Hippocampal formation (tissue), 2 donors: Measurements from ENCODE around the gene PEX16.

ENCODE experiments used
- DNase-seq, 2 donors: peaks; one replicate each; lab custom pipeline; 2025; lab: John Stamatoyannopoulos, UW

The PEX16 gene

DNA sequence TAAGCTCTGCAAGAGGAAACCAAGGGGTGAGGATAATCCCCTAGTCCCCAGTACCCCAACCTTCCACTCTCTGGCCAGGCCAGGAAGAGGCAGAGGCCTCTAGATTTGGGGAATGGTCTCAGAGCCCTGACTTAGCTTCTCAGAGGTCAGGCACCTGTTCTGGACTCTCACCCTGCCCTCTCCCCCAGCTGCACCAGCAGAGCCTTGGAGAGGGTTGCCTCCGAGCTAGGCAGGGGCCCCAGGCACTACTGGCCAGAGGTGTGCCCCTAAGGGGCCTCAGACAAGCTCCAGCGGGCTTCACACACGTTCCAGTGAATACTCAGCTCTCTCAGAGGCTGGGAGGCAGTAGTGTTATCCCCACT lies 18.6 kb downstream of the PEX16 start:
- DNase-seq: no peak

- no peak for DNase-seq
These were observed 20.1 kb downstream of the PEX16 start for GRCh38 chr11:45897556-45897955.

DNA sequence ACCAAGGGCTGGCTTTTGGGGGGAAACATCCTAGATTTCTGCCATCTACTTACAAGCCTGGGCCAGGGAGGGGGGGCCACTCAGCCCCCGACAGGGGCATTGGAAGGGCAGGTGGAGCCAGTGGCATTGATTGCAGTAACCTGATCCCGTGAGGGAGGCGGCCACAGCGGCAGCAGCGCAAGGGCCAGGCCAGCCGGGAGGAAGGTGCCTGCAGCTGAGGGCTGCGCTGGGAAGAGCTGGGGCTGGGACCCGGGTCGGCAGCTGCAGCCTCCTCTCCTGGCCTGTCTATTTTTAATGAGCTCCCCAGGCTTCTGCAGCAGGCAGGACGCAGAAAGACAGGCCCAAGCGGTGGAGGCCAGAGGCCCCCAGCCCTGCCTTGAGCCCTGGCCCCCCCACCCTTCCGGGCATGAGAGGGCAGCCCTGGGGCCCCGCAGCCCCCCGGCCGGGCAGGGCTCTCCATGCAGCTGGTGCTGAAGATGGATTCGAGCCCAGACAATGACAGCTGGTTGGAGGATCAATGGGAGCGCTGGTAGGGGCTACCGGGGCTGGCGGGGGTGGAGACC lies 21.2 kb downstream of the PEX16 start:
- no peak for DNase-seq

- no peak for DNase-seq
These were observed 22.0 kb downstream of the PEX16 start for GRCh38 chr11:45895553-45896259.

DNA sequence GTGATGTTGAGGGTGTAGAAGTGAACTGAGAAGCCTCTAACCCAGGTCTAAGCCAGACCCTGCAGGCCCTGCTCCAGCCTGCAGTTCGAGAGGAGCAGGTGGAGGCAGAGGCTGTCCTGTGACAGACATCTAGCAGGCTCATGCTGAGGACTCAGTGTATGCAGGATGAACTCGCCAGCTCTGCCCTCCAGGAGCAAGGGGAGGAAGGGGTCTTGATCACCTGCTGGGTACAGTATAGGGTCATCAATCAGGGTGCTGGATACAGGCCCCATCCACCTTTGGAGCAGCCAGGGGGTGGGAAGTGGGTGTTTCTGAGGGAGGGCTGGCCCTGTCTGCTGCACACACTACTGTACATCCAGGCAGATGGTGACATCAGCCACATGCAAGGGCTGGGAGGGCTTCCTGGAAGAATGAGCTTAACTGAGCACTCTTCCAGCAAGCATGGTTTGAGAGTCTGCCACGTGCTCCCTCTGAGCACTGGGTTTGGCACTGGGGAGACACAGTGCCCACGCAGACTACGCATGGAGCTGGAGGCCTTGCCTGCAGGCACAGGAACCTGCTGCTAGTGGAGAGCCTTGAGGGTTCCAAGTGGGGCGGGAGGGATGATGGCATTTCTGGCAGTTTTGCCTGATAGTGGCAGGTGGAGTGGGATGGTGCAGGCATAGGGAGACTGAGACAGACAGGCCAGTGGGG lies 23.0 kb downstream of the PEX16 start:
- no peak for DNase-seq

DNA sequence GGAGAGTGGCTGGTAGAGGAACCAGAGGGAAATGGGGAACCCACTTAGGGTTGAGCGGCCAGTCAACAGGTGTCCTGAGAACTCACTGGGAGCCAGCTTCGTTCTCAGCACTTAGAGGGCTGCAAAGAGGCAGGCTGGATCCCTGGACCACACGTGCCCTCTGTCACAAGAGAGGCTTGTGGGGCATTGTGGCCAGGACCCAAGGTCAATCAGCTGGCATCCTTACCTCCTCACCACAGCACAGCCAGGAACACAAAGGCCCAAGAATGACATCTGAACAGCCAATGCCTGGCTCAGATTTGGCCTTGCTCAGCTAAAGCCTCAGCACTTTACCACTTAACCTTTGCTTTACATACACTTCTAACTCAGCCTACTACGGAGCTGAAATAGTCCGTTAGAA lies 24.8 kb downstream of the PEX16 start:
- DNase-seq: no peak

DNA sequence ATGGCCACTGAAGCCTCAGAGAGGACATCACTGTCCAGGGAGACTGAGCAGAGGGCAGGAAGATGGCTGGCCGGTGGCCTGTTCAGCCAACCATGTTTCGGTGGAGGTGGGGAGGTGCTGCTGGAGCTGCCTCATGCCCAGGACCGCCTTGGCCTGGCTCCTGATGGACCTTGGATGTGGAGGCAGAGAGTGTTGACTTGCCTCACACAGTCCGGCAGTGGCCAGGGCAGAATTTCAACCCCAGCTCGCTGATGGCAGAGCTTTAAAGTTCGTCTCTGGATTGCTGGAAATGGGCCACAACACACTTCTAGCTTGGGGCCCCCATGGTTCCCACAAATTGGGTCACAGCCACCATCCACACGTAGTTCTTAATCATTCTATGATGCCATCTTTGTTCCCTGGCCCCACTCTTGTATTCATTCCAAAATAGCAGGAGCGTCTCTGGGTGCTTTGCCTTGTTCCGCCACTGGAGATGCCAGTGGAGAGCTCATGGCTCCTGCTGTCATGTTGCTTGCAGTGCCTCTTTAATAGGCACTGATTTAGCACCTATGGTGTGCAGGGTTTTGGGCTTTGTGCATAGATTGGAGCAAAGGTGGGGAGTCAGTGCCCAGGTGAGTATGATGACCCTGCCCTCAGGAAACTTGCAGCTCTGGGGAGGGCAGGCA lies 26.7 kb downstream of the PEX16 start:
- DNase-seq: no peak

DNA sequence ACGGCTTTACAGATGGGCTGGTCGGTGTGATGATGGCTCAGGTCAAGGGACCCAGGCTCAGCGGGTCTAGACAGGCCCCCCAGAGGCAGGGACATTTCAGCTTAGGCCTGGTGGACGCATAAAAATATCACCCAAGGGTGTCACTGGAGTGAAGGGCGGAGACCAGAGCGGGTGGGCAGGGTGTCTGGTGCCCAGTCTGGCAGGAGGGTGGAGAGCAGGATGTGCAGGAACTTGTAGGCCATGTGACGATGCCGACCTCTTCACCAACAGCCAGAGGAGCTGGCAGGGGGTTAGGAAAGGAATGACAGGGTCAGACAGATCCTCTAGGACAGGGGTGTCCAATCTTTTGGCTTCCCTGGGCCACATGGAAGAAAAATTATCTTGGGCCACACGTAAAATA lies 27.7 kb downstream of the PEX16 start:
- DNase-seq: no peak

GRCh38 chr11:45889555-45889954 lies 28.1 kb downstream of the PEX16 start:
- no peak for DNase-seq

GRCh38 chr11:45887587-45887986 lies 30.1 kb downstream of the PEX16 start:
- no peak for DNase-seq

DNA sequence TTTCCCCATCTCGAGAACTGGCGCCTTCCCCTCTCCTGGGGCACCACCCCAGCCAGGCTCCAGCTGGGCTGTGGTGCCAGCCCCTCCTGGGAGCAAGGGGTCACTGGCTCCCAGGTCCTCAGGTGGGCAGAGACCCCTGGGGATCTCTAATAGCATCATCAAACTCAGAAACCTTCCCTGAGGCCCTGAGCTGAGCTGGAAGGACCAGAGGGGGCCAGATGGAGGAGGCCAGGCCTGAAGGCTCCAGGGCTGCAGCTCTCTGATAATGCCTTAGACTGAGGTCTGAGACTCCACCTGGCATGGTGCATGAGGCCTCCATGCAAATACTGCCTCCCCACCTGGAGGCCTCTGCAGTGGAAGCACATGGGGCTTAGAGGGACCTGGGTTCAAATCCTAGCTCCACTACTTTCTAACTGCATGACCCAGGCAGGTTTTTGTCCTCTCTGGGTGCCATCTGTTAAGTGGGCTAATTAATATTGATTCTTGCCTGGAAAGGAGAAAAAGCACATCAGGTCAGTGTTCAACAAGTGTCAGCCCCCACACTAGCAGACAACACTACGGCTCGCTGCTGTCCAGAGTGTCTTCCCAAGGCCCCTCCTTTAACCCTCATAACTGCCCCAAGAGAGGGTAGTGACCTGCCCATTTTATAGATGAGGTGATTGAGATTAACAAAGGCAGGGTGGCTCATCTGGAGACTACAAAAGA lies 30.7 kb downstream of the PEX16 start:
- no peak for DNase-seq

DNA sequence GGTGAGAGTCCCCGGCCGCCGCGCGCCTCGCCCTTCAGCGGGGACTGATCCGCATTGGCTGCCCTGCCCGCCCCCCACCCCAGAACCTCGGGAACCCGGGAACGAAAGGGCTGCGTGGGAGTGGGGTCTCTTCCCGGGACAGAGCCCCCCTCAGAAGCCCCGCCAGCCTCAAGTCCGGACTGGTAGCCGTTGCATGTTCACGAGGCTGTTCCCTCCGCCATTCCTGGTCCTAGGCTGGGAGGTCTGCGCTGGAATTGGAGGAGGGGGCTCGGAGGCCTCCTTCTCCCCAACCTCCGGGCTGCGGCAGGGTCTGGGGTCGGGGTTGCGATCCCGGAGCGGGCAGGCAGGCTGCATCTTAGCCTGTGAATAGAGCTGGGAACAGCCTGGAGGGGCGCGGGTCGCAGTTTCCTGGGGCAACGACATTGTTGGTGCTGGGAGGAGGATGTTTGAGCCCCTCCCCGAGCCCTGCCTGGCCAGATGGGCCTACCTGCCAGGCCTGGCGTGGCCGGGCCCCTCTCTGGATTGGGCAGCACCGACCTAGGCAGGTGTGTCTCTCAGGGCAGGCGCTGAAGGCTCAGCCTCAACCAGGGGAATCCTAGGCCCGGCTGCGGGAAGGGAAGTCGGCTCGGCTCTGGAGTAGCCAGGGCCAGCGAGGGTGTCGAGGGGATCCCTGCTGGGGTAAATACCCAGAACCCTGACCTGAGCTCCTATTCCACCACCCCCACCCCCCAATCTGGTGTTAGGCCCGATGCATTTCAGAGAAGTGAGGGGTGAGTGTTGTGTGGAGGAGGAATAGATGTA lies 31.6 kb downstream of the PEX16 start:
- no peak for DNase-seq

- peak; percentile 25 to 52 for DNase-seq
These were observed 32.3 kb downstream of the PEX16 start, which contains the start of gene MAPK8IP1 for GRCh38 chr11:45885274-45885920. Gene MAPK8IP1, plus strand, starts transcription at chr11:45885651. Its CDS starts 170 bp downstream, at chr11:45885821.

DNA sequence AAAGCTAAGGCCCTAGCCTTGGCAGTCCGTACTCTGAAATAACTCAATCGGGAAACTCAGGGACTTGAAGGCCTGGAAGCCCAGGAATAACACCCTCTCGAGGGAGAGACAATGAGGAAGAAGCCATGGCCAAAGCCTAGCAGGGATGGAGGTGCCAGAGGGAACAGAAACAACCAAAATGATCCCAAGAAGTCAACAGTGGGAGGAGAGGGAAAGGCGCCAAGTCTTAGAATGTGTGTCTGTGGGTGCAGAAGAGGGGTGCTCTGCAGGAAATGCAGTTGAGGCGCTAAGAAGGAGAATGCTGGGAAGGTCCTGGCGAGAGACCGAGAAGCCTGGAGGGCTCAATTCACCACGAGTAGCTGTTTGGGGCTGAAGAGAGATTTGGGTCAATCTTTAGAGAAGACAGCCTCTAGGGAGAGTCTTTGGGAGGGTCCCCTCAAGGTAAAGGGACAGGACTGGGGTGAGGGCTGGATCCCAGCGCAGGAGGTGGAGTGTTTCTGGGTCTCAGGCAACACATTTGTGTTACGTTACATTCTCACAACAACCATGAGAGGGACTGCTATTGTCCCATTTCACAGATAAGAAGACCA lies 33.0 kb downstream of the PEX16 start:
- DNase-seq: no peak

DNA sequence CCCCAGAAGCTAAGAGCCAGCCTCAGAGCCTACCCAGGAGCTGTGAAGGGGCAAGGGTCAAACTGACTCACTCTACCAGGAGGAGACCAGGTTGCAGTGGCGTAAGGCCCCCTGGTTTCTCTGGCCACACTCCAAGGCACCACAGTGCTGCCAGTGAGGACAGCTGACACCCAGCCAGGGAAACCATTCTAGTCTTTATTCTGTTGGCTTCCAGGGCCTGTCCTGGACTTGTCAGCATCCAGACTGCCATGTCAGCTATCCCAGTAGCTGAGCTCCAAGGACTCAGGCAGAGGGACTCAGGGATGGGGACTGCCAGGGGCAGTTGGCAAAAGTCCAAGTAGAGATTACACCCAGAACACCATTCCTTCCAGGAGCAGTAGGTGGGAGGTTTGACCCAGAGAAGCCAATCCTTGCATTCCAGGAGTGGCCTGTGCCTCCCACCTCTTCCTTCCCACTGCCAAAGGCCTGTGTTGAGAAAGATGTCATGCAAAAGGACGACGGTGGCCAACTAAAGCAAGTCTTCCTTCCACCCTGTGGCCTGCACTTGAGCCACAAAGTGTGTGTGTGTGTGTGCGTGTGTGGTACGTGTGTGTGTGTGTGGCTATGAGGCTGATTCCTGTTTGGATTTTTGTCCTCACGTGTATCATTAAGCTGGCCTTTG lies 35.8 kb downstream of the PEX16 start:
- no peak for DNase-seq

- DNase-seq: no peak
These were observed 36.7 kb downstream of the PEX16 start for GRCh38 chr11:45880772-45881570.

DNA sequence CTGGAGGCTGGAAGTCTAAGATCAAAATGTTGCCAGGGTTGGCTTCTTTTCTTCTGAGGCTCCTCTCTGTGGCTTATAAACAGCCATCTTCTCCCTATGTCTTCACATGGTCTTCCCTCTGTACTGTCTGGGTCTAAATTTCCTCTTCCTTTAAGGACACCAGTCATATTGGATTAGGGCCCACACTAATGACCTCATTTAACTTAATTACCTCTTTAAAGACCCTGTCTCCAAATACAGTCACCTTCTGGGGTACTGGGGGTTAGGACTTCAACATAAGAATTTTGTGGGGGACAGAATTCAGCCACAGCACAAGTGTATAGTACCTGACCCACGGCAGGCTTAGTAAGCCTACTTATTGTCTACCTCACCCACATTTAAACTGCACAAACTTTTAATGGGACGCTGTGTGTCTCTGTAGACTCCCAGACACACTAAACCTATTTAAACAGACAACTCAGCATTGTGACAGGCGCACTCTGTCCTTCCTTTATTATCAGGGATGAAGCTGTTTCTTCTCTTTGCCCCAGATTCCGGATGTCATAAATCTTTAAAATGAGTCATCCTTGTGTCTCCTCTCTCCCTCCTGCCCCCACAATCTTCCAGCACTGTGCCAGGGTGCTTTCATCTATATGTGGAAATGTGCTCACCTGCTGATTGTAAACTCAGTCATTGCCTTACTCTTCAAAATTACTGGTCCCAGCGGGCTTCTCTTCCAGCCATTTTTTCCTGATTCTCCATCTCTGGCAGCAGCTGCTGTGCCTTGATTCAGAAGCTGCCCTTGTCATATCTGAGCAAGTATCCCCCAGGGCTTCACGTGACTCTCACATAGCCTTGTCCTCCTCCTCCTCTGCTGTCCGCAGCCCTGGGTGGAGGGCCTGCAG lies 37.6 kb downstream of the PEX16 start:
- no peak for DNase-seq

DNA sequence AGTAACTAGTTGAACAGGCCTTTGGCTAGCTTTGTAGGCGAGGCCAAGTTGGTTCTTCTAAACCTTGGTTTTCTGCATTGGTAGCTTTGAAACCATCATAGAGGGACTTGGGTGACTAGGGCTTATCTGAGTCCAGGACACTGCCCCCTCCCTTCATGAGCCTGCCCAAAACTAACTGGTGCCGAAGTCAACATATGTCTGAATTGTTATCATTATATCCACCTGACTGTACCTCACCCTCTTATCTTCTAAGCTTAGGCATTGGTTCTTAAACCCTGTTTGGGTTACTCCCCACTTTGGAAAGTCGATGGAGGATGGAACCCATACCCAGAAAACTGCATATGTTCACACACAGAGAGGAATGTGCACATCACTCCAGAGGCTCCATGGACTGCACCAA lies 39.8 kb downstream of the PEX16 start:
- DNase-seq: no peak
